NCI-H2029 treated with DMSO at 0.1 percent for 48 hours (cell line): ENCODE results near the gene CCNH.
A peak's percentile ranks its signal among the peaks of the same experiment; 100 is the strongest.

Experiments
- DNase-seq: peaks from one replicate; lab custom pipeline; 2025; lab: John Stamatoyannopoulos, UW

Gene CCNH

GRCh38 chr5:87412630-87413342 lies at the start of gene CCNH:
Gene CCNH, minus strand, starts transcription at chr5:87412930. Its CDS starts 136 bp downstream, at chr5:87412794.
- peak; percentile 91 for DNase-seq

- DNase-seq: no peak
Measured at GRCh38 chr5:87457706-87458105, 45.0 kb upstream of the CCNH start.

GRCh38 chr5:87453801-87454200 lies 41.1 kb upstream of the CCNH start:
- no peak for DNase-seq

- no peak for DNase-seq
Measured at GRCh38 chr5:87452837-87453236, 40.1 kb upstream of the CCNH start.

GRCh38 chr5:87442419-87442818 lies 29.7 kb upstream of the CCNH start:
- no peak for DNase-seq

GRCh38 chr5:87438231-87438630 lies 25.5 kb upstream of the CCNH start:
- no peak for DNase-seq

GRCh38 chr5:87437724-87438123 lies 25.0 kb upstream of the CCNH start:
- DNase-seq: no peak

GRCh38 chr5:87435144-87435694 lies 22.5 kb upstream of the CCNH start:
- DNase-seq: no peak

- DNase-seq: no peak
Measured at GRCh38 chr5:87434461-87434860, 21.7 kb upstream of the CCNH start.

GRCh38 chr5:87433945-87434344 lies 21.2 kb upstream of the CCNH start:
- no peak for DNase-seq

- no peak for DNase-seq
Measured at GRCh38 chr5:87432460-87432859, 19.7 kb upstream of the CCNH start.

- DNase-seq: no peak
Measured at GRCh38 chr5:87430863-87431457, 18.2 kb upstream of the CCNH start.

- no peak for DNase-seq
Measured at GRCh38 chr5:87423755-87424154, 11.0 kb upstream of the CCNH start.

- no peak for DNase-seq
Measured at GRCh38 chr5:87421307-87421706, 8.6 kb upstream of the CCNH start.

GRCh38 chr5:87418506-87418905 lies 5.8 kb upstream of the CCNH start:
- DNase-seq: no peak

GRCh38 chr5:87413343-87413645 lies 564 bp upstream of the CCNH start:
- no peak for DNase-seq

- peak; percentile 8 for DNase-seq
Measured at GRCh38 chr5:87411973-87412629, 629 bp downstream of the CCNH start.

- DNase-seq: no peak
Measured at GRCh38 chr5:87411586-87411972, 1.2 kb downstream of the CCNH start.

GRCh38 chr5:87410931-87411330 lies 1.8 kb downstream of the CCNH start:
- DNase-seq: no peak

- no peak for DNase-seq
Measured at GRCh38 chr5:87408204-87408603, 4.5 kb downstream of the CCNH start.

- no peak for DNase-seq
Measured at GRCh38 chr5:87405472-87406155, 7.1 kb downstream of the CCNH start.

GRCh38 chr5:87404359-87404758 lies 8.4 kb downstream of the CCNH start:
- no peak for DNase-seq

- DNase-seq: no peak
Measured at GRCh38 chr5:87403899-87404298, 8.8 kb downstream of the CCNH start.
